Stimulated activated CD4-positive, alpha-beta T cell treated with anti-CD3 and anti-CD28 coated beads, TNF-alpha, amount 100 ng/mL, for 1 hour (primary cell): Measurements from ENCODE around the gene TMEM45A.
"Not testable (repeated sequence)": the region's sequence is repeated elsewhere in the genome, so short reads cannot be mapped to it uniquely, and the experiment has no call there.

ENCODE experiments used
- DNase-seq, 3 donors: peaks; one replicate each; pipeline ENCODE4 v3.0.0-alpha.2; 2020; ENCODE audit warnings: low read depth in 3 of 3, low spot score in 1 of 3

The TMEM45A gene

DNA sequence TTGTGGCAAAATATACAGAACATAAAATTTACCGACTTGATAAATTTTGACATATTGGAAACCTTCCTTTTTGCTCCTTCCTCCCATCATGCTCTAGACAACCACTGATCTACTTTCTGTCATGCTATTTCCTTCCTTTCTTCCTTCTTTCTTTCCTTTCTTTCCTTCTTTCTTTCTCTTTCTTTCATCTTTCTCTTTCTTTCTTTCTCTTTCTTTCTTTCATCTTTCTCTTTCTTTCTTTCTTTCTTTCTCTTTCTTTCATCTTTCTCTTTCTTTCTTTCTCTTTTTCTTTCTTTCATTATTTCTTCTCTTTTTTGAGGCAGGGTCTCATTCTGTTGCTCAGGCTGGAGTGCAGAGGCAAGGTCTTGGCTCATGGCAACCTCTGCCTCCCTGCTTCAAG, 8.9 kb upstream of the TMEM45A start:
- DNase-seq = no peak

DNA sequence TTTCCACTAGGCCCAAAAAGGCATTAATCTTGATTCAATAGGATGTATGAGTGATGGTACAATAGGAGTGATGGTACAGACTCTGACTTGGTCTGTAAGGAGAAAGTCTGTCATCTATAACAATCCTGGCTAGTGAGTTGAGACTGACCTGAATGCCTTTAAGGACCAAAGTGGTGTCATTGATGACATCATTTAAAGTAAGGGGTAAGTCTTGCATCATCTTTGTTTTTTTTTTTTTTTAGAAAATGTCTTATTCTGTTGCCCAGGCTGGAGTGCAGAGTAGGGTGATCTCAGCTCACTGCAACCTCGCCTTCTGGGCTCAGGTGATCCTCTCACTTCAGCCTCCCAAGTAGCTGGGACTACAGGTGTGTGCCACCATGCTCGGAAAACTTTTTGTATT, 5.6 kb upstream of the TMEM45A start:
- no peak for DNase-seq

GRCh38 chr3:100489118-100489517, 3.3 kb upstream of the TMEM45A start:
- no peak for DNase-seq

DNA sequence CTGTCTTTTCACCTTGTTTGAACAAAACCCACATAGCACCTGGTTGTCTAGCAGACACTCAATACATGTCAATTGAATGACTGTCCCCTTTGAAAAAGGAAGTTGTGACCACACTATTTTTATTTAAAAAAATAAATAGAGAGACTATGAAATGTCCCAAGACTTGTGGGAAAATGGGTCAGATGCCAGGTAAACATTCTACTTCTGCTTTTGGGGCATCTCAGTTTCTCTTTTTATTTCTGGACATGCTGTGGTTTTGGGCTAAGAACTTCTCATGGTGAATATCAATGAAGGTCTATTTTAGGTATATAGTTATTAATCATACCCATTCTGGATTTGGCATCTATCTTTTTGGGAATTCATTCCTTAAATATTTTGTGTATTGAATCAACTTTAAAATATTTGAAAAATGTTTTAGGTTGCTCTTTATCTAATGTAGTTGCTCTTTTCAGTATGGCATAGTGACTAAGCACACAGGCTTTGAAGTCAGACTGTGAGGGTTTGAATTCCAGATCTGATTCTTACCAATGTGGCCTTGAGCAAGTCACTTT, 4.4 kb downstream of the TMEM45A start:
- no peak for DNase-seq

DNA sequence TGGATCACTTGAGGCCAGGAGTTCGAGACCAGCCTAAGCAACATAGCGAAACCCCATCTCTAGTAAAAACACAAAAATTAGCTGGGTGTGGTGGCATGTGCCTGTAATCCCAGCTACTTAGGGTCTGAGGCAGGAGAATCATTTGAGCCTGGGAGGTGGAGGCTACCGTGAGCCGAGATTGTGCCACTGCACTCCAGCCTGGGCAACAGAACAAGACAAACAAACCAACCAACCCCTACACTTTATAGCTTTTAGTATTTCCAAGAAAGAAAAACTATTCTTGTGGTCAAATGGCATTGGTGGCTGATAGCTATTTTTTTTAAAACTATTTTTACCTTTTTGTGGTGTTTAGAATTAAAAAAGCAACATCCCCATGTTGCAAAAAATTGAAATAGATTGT, 7.2 kb downstream of the TMEM45A start:
- DNase-seq = no peak

DNA sequence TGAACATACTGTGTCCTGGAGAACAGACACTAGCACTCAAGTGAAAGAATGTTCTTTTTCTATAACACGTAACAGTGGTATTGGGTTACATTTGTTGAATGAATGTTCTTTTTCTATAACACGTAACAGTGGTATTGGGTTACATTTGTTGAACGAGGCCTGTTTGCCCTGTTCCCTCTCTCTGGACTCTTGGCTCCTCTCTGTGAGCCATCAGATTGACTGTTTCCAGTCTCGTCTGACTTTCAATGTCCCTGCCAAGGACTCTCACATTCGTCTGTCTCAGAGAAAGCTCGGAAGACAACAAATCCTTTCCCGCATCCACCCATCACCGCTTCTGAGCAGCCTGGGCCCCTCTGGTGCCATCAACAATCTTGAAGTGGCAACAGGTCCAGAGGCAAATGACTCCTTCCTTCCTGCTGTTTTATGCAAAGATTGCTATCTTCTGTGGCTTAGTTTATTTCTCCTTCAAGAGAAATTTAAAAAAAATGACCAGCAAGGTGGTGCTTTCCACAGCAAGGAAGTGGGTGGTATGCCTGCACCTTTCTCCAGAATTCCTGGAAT, 8.0 kb downstream of the TMEM45A start:
- no peak for DNase-seq

- DNase-seq = no peak
Observed at GRCh38 chr3:100503448-100503847, 11.0 kb downstream of the TMEM45A start.

DNA sequence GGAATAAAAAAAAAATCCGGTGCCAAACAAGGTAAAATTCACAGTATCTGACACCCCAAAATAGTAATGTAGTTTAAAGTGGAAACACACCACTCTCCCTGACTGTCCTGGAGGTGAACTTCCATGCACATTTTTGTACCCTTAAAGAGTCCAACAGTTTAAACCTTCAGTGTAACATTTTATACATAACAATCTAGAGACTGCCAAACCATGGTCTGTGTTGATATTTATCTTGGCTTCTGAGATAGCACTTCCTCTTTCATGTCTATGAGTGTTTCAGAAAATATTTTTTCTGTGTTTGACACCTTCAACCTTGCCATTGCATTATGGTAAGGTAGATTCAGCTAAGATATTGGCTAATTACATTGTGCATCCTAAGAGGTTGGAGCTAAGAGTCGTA, 13.9 kb downstream of the TMEM45A start:
- no peak for DNase-seq

DNA sequence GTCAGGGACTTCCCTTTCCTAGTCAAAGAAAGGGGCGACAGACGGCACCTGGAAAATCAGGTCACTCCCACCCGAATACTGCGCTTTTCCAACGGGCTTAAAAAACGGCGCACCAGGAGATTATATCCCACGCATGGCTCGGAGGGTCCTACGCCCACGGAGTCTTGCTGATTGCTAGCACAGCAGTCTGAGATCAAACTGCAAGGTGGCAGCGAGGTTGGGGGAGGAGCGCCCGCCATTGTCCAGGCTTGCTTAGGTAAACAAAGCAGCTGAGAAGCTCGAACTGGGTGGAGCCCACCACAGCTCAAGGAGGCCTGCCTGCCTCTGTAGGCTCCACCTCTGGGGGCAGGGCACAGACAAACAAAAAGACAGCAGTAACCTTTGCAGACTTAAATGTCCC, 17.4 kb downstream of the TMEM45A start:
- not testable (repeated sequence) for DNase-seq

DNA sequence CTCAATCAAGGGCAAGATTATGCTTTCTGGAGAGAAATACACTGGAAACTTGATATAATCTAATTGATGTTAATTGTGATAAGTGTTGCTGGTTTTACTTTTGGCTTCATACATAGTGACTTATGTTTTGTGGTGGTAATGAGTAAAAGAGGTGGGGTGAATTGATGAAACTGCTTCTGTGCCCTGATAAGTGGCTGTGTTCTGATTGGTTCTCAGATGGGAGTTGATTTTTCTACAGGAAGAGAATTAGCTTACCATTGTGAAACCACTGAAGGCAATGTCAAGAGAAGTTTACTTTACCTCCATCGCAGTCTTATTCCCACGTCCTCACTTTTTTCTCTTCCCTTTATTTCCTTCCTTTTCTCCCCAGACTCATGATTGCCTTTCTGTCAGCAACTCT, 23.8 kb downstream of the TMEM45A start:
- DNase-seq = no peak

DNA sequence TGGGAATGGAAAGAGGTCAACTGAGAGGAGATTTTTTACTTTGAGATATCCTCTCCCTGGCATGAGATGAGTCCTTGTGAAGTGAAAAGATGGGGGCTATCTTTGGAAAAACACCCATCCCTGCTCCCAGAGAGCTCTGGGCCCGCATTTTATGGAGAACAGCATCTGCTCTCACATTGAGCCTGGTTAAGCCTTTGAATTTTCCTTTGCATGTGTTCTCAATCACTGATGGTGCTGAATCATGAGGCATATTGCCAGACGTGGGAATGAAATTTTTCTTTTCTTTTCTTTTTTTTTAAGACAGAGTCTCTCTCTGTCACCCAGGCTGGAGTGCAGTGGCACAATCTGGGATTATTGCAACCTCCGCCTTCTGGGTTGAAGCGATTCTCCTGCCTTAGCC, 24.4 kb downstream of the TMEM45A start:
- no peak for DNase-seq

DNA sequence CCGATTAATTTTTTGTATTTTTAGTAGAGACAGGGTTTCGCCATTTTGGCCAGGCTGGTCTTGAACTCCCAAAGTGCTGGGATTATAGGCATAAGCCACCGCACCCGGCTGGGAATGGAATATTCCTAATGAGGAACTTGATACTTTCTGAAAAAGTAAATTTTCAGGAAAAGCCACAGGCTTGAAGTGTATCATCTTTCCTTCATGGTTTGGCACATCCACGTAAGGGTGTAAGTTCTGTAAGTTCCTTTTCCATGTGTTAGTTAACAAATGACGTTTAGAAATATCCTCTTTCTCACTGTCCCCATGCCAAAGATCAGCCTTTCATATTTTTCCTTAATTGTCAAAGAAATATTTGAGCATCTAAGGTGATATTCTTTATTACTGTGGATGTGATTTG, 24.9 kb downstream of the TMEM45A start:
- no peak for DNase-seq

- DNase-seq = no peak
Observed at GRCh38 chr3:100518244-100518643, 25.8 kb downstream of the TMEM45A start.

DNA sequence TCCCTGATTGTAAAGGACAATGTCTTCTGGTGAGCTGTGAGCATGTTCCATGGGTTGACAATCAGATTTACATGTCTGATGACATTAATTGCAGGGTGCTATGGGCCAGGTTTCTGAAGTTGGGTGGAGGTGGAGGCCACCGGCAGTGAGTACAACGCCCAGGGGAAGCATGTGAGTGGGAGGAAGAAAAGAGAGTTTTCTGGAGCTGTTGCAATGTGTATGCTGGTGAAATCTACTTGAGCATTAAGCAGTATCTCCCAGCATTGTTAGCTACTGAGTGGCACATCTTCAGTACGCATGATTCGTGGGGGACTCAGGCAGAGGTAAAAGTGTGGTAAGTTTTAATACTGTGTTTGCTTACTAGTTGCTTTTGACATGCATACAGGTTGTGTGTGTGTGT, 26.6 kb downstream of the TMEM45A start:
- DNase-seq = no peak

DNA sequence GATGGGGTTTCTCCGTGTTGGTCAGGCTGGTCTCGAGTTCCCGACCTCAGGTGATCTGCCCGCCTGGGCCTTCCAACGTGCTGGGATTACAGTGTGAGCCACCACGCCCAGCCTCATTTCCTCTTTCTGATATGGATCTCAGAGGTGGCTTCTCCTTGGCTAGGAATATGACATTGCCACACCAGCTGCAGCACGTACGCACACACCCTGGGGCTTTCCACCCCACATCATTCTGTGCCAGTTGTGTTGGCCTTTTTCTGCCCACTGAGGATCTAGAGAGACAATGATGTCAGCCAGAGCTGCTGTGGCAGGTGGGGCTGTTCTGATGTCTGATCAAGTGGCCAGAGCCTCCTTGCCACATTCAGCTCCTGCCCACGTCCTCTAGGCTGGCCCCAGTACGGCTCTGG, 29.0 kb downstream of the TMEM45A start:
- DNase-seq = no peak

DNA sequence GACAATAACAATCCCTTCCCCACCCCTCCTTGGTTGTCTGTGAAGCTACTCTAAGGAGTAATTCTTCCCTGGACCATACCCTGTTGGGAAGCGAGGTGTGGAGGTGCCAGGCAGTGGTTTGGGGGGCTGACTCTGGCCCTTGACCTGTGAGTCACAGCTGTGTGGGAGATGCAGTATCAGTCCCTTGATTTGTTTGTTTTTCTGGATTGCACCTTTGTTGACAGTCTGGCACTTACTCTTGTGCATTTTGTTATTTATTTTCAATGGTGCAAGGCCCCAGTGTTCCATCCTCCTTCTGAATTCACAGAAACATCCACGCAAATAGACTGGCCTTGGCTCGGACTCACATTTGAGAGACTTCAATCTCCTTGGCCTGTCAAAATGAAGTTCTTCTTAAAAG, 29.7 kb downstream of the TMEM45A start:
- no peak for DNase-seq

- no peak for DNase-seq
Observed at GRCh38 chr3:100523050-100523760, 30.8 kb downstream of the TMEM45A start.

GRCh38 chr3:100525753-100526612, 33.6 kb downstream of the TMEM45A start:
- DNase-seq = no peak

- no peak for DNase-seq
Observed at GRCh38 chr3:100526613-100527346, 34.4 kb downstream of the TMEM45A start.

DNA sequence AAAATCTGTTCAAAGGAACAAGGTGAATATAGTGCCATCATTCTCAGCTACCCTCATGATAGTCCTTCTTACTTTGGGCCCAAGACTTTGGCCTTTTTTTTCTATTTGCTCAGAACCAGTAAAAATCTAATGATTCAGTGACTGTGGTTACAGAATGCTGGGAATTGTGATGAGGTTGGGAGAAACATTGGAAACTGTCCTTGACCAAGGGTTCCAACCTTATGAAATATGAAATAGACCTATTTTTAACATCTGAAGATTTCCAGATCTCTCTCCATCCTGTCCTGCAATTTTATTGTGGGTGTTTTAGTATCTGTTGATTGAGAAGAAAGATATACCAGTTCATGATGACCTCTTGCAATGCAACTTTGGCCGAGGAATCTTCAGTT, 34.9 kb downstream of the TMEM45A start:
- DNase-seq = no peak

DNA sequence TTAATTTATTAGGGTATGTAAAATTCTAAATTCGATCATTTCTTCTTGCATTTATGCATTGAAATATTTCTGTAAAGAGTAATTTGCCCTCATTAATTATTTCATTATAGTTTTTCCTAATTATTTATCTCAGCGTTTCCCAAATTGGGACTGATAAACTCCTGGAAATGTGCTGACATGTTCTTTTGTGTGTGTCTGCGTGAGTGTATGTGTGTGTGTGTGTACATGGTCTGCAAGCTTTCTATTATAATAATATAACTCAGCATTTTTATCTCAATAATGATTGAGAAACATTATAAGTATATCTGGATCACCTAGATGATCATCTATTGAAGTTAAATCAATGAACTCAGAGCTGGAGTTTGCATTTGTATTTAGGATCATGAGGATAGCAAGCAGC, 38.7 kb downstream of the TMEM45A start:
- DNase-seq = no peak
